IMR-90 (cell line): ENCODE results near the gene NT5DC2. TPM values are rescaled to one million over a fixed set of nuclear protein-coding genes. Genes with fewer than 3 reads are reported as not detected.
"Not testable (repeated sequence)": the region's sequence is repeated elsewhere in the genome, so short reads cannot be mapped to it uniquely, and the experiment has no call there.

Experiments used
- ATAC-seq: fragments of 200-7000 bp; cut with Tn5 transposase; 2 replicates; pipeline ENCODE4 v1.9.1; 2020; ENCODE audit warnings: low read depth, mild to moderate bottlenecking, moderate library complexity
- BruUV-seq: library from RNA; stranded (reverse); fragments of 400-500 nt; replicated peaks from 2 replicates; lab custom pipeline; 2021; lab: Mats Ljungman, UMichigan
- CTCF ChIA-PET: fragments of 300-600 bp; formaldehyde crosslinking; extraction: SDS; loops from one replicate; lab custom pipeline; 2021; ENCODE audit warnings: antibody characterized with exemption; lab: Yijun Ruan, JAX
- POLR2A ChIA-PET: fragments of 300-600 bp; sonication (Branson Sonifier 250); formaldehyde crosslinking; loops from one replicate; lab custom pipeline; 2022; ENCODE audit warnings: antibody characterized with exemption; ENCODE audit not compliant: unreplicated experiment; lab: Charles Lee
- DNase-seq: peaks from one replicate; pipeline ENCODE4 v3.0.0; 2013
- H2AFZ ChIP-seq: replicated peaks from 2 replicates; pipeline ENCODE3; 2013; ENCODE audit warnings: low read length, mild to moderate bottlenecking; ENCODE audit not compliant: poor library complexity
- H2AK5ac ChIP-seq: 2 replicates; pipeline ENCODE4 v1.6.1; 2013; ENCODE audit warnings: low read depth, low read length, inconsistent platforms
- H2AK9ac ChIP-seq: replicated peaks from 2 replicates; pipeline ENCODE3; 2013; ENCODE audit warnings: mild to moderate bottlenecking, low read depth, low read length, moderate library complexity; ENCODE audit not compliant: poor library complexity
- H2BK120ac ChIP-seq: 2 replicates; pipeline ENCODE4 v1.6.1; 2013; ENCODE audit warnings: low read depth, low read length, inconsistent platforms
- H2BK15ac ChIP-seq: 3 replicates; pipeline ENCODE4 v1.6.1; 2013; ENCODE audit warnings: low read depth, low read length, inconsistent platforms
- H2BK20ac ChIP-seq: 2 replicates; pipeline ENCODE4 v1.6.1; 2013; ENCODE audit warnings: low read depth, mild to moderate bottlenecking, inconsistent platforms, low read length, moderate library complexity
- H2BK5ac ChIP-seq: 2 replicates; pipeline ENCODE4 v1.6.1; 2013; ENCODE audit warnings: mild to moderate bottlenecking, low read depth, low read length, inconsistent platforms; ENCODE audit not compliant: poor library complexity, severe bottlenecking
- H3K14ac ChIP-seq: replicated peaks from 2 replicates; pipeline ENCODE4 v1.6.1; 2013; ENCODE audit warnings: low read depth, low read length, inconsistent platforms
- H3K18ac ChIP-seq: 2 replicates; pipeline ENCODE4 v1.6.1; 2013; ENCODE audit warnings: low read depth, low read length, control low read depth
- H3K23ac ChIP-seq: 2 replicates; pipeline ENCODE4 v1.6.1; 2013; ENCODE audit warnings: low read depth, low read length, inconsistent platforms
- H3K27ac ChIP-seq: 2 replicates; pipeline ENCODE4 v1.5.1; 2013; ENCODE audit warnings: mild to moderate bottlenecking, control low read depth, low read length; ENCODE audit not compliant: insufficient read depth
- H3K27me3 ChIP-seq: 2 replicates; pipeline ENCODE4 v1.6.1; 2013; ENCODE audit warnings: low read length; ENCODE audit not compliant: control insufficient read depth, insufficient read depth
- H3K36me3 ChIP-seq: 2 replicates; pipeline ENCODE4 v1.6.1; 2013; ENCODE audit warnings: low read length, mixed read lengths; ENCODE audit not compliant: control insufficient read depth, insufficient read depth
- H3K4ac ChIP-seq: 2 replicates; pipeline ENCODE4 v1.6.1; 2013; ENCODE audit warnings: low read depth, low read length, inconsistent platforms
- H3K4me1 ChIP-seq: 2 replicates; pipeline ENCODE4 v1.6.1; 2013; ENCODE audit warnings: low read length, mixed read lengths; ENCODE audit not compliant: control insufficient read depth, insufficient read depth
- H3K4me2 ChIP-seq: 2 replicates; pipeline ENCODE4 v1.6.1; 2013; ENCODE audit warnings: low read depth, mild to moderate bottlenecking, control low read depth, low read length, moderate library complexity
- H3K4me3 ChIP-seq: 2 replicates; pipeline ENCODE4 v1.5.1; 2013; ENCODE audit warnings: low read depth, mild to moderate bottlenecking, control low read depth, low read length, moderate library complexity; ENCODE audit not compliant: insufficient read depth
- H3K56ac ChIP-seq: 2 replicates; pipeline ENCODE4 v1.6.1; 2013; ENCODE audit warnings: low read length, inconsistent platforms; ENCODE audit not compliant: insufficient read depth; ENCODE audit errors: extremely low read depth
- H3K79me1 ChIP-seq, 2 experiments: 2 replicates each; pipeline ENCODE4 v1.6.1; 2013; ENCODE audit warnings: low read length in 2 of 2, inconsistent platforms in 1 of 2, low read depth in 1 of 2
- H3K9ac ChIP-seq: 2 replicates; pipeline ENCODE4 v1.6.1; 2013; ENCODE audit warnings: low read depth, low read length, control low read depth
- H3K9me1 ChIP-seq: 2 replicates; pipeline ENCODE4 v1.6.1; 2013; ENCODE audit warnings: low read length, inconsistent platforms; ENCODE audit not compliant: insufficient read depth
- H3K9me3 ChIP-seq: 2 replicates; pipeline ENCODE4 v1.6.1; 2013; ENCODE audit warnings: low read length; ENCODE audit not compliant: control insufficient read depth, insufficient read depth
- H4K20me1 ChIP-seq: 2 replicates; pipeline ENCODE4 v1.6.1; 2013; ENCODE audit warnings: low read length, inconsistent platforms; ENCODE audit not compliant: insufficient read depth
- H4K5ac ChIP-seq: 2 replicates; pipeline ENCODE4 v1.6.1; 2013; ENCODE audit warnings: mild to moderate bottlenecking, low read depth, low read length, control low read depth
- H4K8ac ChIP-seq, 2 experiments: 2 replicates each; pipeline ENCODE4 v1.6.1; 2013; ENCODE audit warnings: low read depth in 2 of 2, low read length in 2 of 2, control low read depth in 1 of 2, inconsistent platforms in 1 of 2
- H4K91ac ChIP-seq: 2 replicates; pipeline ENCODE4 v1.6.1; 2013; ENCODE audit warnings: low read depth, low read length, inconsistent platforms; ENCODE audit not compliant: insufficient read depth
- WGBS, 2 experiments: methylation state at CpG; one replicate each; pipeline versions ENCODE4 v1.1.5 to v1.1.7; 2013; ENCODE audit warnings: missing lambda C conversion rate in 2 of 2; ENCODE audit not compliant: insufficient read length in 1 of 2; ENCODE audit errors: extremely low coverage in 2 of 2; 5-methylcytosine and 5-hydroxymethylcytosine counted together
- dilution Hi-C: fragments of 300-500 bp; cut with HindIII; formaldehyde crosslinking; loops from one replicate; pipeline ENCODE4 v1.14.3; 2018; ENCODE audit warnings: low sequenced_read_pairs; ENCODE audit not compliant: unreplicated experiment
- in situ Hi-C: fragments of 300-500 bp; cut with MboI; formaldehyde crosslinking; loops from 3 replicates; pipeline ENCODE4 v1.14.3; 2019; ENCODE audit warnings: low sequenced_read_pairs, inconsistent platforms, mixed read lengths
- intact Hi-C: fragments of 100-400 bp; cut with micrococcal nuclease; formaldehyde crosslinking; loops from 2 replicates; pipeline ENCODE4 v1.10.0; 2022
- polyA plus RNA-seq, 3 experiments: library from polyadenylated mRNA; depleted of rRNA; stranded (reverse); fragments of >200 nt; gene quantifications; 2 replicates each; pipeline ENCODE4 v1.2.3, GENCODE V29; 2012; ENCODE audit warnings: low replicate concordance in 1 of 3
- total RNA-seq: library from RNA; depleted of rRNA; stranded (reverse); fragments of >200 nt; gene quantifications from 2 replicates; pipeline ENCODE4 v1.2.3, GENCODE V29; 2012

The NT5DC2 gene
- total and polyA plus RNA-seq, 2 of the 4 experiments (the other 2 are of a cell fraction), result 161 to 200 TPM

- H2BK15ac ChIP-seq, H3K18ac ChIP-seq, H3K4me3 ChIP-seq, H3K56ac ChIP-seq, intact Hi-C loops, H2BK20ac ChIP-seq, H2AFZ ChIP-seq, H4K91ac ChIP-seq, H3K23ac ChIP-seq, H2BK5ac ChIP-seq, H2AK5ac ChIP-seq, H4K8ac ChIP-seq, H4K5ac ChIP-seq, H3K4ac ChIP-seq, POLR2A ChIA-PET, H3K4me2 ChIP-seq, CTCF ChIA-PET, H3K9ac ChIP-seq, H3K27ac ChIP-seq, dilution Hi-C loops, in situ Hi-C loops, DNase-seq, H2BK120ac ChIP-seq, BruUV-seq, H3K9me3 ChIP-seq, H3K27me3 ChIP-seq, H2AK9ac ChIP-seq, ATAC-seq, H3K14ac ChIP-seq: not testable (repeated sequence)
- no CpG with 5 or more reads among the region's 5 CpGs for WGBS, 2 experiments
- H3K79me1 ChIP-seq, result peaks cover 8 to 63% of the 10 kb centered on the region in 2 experiments
- peaks cover 23% of the 10 kb centered on the region for H3K9me1 ChIP-seq
- H3K4me1 ChIP-seq, result peaks cover 14% of the 10 kb centered on the region
- peaks cover 57% of the 10 kb centered on the region for H3K36me3 ChIP-seq
- H4K20me1 ChIP-seq, result peaks cover 40% of the 10 kb centered on the region
These were observed 7.0 kb downstream of the NT5DC2 start for GRCh38 chr3:52526671-52527038.
